Stimulated activated CD4-positive, alpha-beta T cell treated with anti-CD3 and anti-CD28 coated beads, TNF-alpha, amount 100 ng/mL, for 48 hours (primary cell): ENCODE results near the gene ELOVL7.
"Not testable (repeated sequence)": the region's sequence is repeated elsewhere in the genome, so short reads cannot be mapped to it uniquely, and the experiment has no call there.

Experiments
- DNase-seq, 3 donors: peaks; one replicate each; pipeline ENCODE4 v3.0.0-alpha.2; 2020; ENCODE audit warnings: low read depth in 3 of 3

Gene ELOVL7

GRCh38 chr5:60843936-60844905 is at the start of gene ELOVL7:
TSS of gene ELOVL7 (minus strand) at chr5:60844269. CDS start at chr5:60787397, 56,872 bp downstream.
- peak; percentile 15 to 30 (median 20) for DNase-seq

GRCh38 chr5:60893521-60893920 is 49.5 kb upstream of the ELOVL7 start:
- DNase-seq = no peak

- no peak for DNase-seq
Measured at GRCh38 chr5:60891667-60892066, 47.6 kb upstream of the ELOVL7 start.

- no peak for DNase-seq
Measured at GRCh38 chr5:60888359-60889061, 44.4 kb upstream of the ELOVL7 start.

- no peak for DNase-seq
Measured at GRCh38 chr5:60887746-60888145, 43.7 kb upstream of the ELOVL7 start.

- DNase-seq = no peak
Measured at GRCh38 chr5:60887096-60887495, 43.0 kb upstream of the ELOVL7 start.

- no peak for DNase-seq
Measured at GRCh38 chr5:60886158-60886557, 42.1 kb upstream of the ELOVL7 start.

GRCh38 chr5:60883229-60883628 is 39.2 kb upstream of the ELOVL7 start:
- DNase-seq = no peak

GRCh38 chr5:60872892-60873291 is 28.8 kb upstream of the ELOVL7 start:
- DNase-seq = no peak

GRCh38 chr5:60870857-60871256 is 26.8 kb upstream of the ELOVL7 start:
- DNase-seq = no peak

GRCh38 chr5:60860572-60860971 is 16.5 kb upstream of the ELOVL7 start:
- not testable (repeated sequence) for DNase-seq

GRCh38 chr5:60856066-60856465 is 12.0 kb upstream of the ELOVL7 start:
- DNase-seq = no peak

- no peak for DNase-seq
Measured at GRCh38 chr5:60852940-60853339, 8.9 kb upstream of the ELOVL7 start.

GRCh38 chr5:60852317-60852716 is 8.2 kb upstream of the ELOVL7 start:
- no peak for DNase-seq

- DNase-seq = no peak
Measured at GRCh38 chr5:60851626-60852025, 7.6 kb upstream of the ELOVL7 start.

GRCh38 chr5:60846298-60846697 is 2.2 kb upstream of the ELOVL7 start:
- DNase-seq = no peak

- peak in 1 of 3 donors; percentile 8 for DNase-seq
Measured at GRCh38 chr5:60843386-60843935, 608 bp downstream of the ELOVL7 start.

- no peak for DNase-seq
Measured at GRCh38 chr5:60842871-60843385, 1.1 kb downstream of the ELOVL7 start.

- no peak for DNase-seq
Measured at GRCh38 chr5:60841361-60841760, 2.7 kb downstream of the ELOVL7 start.

- no peak for DNase-seq
Measured at GRCh38 chr5:60836131-60836530, 7.9 kb downstream of the ELOVL7 start.

GRCh38 chr5:60835554-60835953 is 8.5 kb downstream of the ELOVL7 start:
- no peak for DNase-seq

GRCh38 chr5:60833520-60833919 is 10.5 kb downstream of the ELOVL7 start:
- DNase-seq = no peak
